HepG2 (cell line): ENCODE results near the gene ARHGAP19. TPM values are rescaled to one million over a fixed set of nuclear protein-coding genes. Genes with fewer than 3 reads are reported as not detected.

ENCODE experiments used
- ATAC-seq: fragments of 200-7000 bp; cut with Tn5 transposase; 3 replicates; pipeline ENCODE4 v1.9.1; 2020; ENCODE audit warnings: mild to moderate bottlenecking, moderate library complexity
- Bru-seq: library from RNA; stranded (reverse); fragments of 400-500 nt; gene quantifications from one replicate; lab custom pipeline; 2021; lab: Mats Ljungman, UMichigan
- BruChase-seq, 2 experiments: library from RNA; stranded (reverse); fragments of 400-500 nt; gene quantifications; one replicate each; lab custom pipeline; 2021; lab: Mats Ljungman, UMichigan
- BruUV-seq: library from RNA; stranded (reverse); fragments of 400-500 nt; replicated peaks from 2 replicates; lab custom pipeline; 2021; lab: Mats Ljungman, UMichigan
- CTCF ChIA-PET: fragments of 300-600 bp; formaldehyde crosslinking; extraction: SDS; loops from one replicate; lab custom pipeline; 2021; ENCODE audit warnings: low total read pairs, inconsistent platforms, low intra/inter-chr PET ratio; lab: Yijun Ruan, JAX
- POLR2A ChIA-PET: fragments of 350-600 bp; sonication (Branson Sonifier 250); formaldehyde crosslinking; loops from one replicate; lab custom pipeline; 2020; ENCODE audit warnings: antibody characterized with exemption, inconsistent platforms; lab: Yijun Ruan, JAX
- DNase-seq: peaks from one replicate; pipeline ENCODE4 v3.0.0-alpha.2; 2015; ENCODE audit warnings: low spot score
- FAIRE-seq: peaks from 3 replicates; lab custom pipeline; 2011; peaks lifted over from hg19 to GRCh38; lab: Jason Lieb, UNC
- H2AFZ ChIP-seq: one replicate; pipeline ENCODE4 v1.6.1; 2011; ENCODE audit warnings: low read length, inconsistent platforms
- H3K27ac ChIP-seq: fragments of 300-600 bp; 3 replicates; pipeline ENCODE4 v1.8.0; 2011; ENCODE audit warnings: mixed run types, mild to moderate bottlenecking, mixed read lengths, low read length, inconsistent platforms; ENCODE audit not compliant: insufficient read depth; ENCODE audit errors: extremely low read length
- H3K27me3 ChIP-seq, 2 experiments: fragments of 200-600 bp in 1 of 2; 2 replicates in 1 of 2; 3 replicates in 1 of 2; pipeline versions ENCODE4 v1.6.0 to v1.8.0; 2011; ENCODE audit warnings: low read length in 2 of 2, mild to moderate bottlenecking in 2 of 2, moderate library complexity in 2 of 2, inconsistent platforms in 1 of 2; ENCODE audit not compliant: insufficient read depth in 2 of 2, control insufficient read depth in 1 of 2
- H3K36me3 ChIP-seq, 2 experiments: fragments of 200-600 bp in 1 of 2; replicated peaks in 1 of 2; 2 replicates in 1 of 2; 3 replicates in 1 of 2; pipeline versions ENCODE4 v1.5.1 to v1.8.0; 2011; ENCODE audit warnings: low read length in 2 of 2, inconsistent platforms in 1 of 2; ENCODE audit not compliant: insufficient read depth in 2 of 2, control insufficient read depth in 1 of 2
- H3K4me1 ChIP-seq: 2 replicates; pipeline ENCODE4 v1.5.1; 2012; ENCODE audit warnings: low read length, inconsistent platforms; ENCODE audit not compliant: insufficient read depth
- H3K4me2 ChIP-seq: 2 replicates; pipeline ENCODE4 v1.6.0; 2011; ENCODE audit warnings: low read depth, low read length, inconsistent platforms
- H3K4me3 ChIP-seq, 3 experiments: fragments of 200-600 bp in 1 of 3; sonication (generic), shearing (Covaris generic) in 1 of 3; replicated peaks in 1 of 3; 2 replicates each; pipeline ENCODE4 v1.5.1; 2011 to 2016; ENCODE audit warnings: low read length in 3 of 3, inconsistent platforms in 2 of 3, low read depth in 2 of 3, mild to moderate bottlenecking in 2 of 3, control low read depth in 1 of 3, mixed read lengths in 1 of 3; ENCODE audit not compliant: insufficient read depth in 1 of 3
- H3K79me2 ChIP-seq: one replicate; pipeline ENCODE4 v1.6.1; 2011; ENCODE audit warnings: low read length, inconsistent platforms; ENCODE audit not compliant: insufficient read depth
- H3K9ac ChIP-seq: 2 replicates; pipeline ENCODE4 v1.6.0; 2011; ENCODE audit warnings: mild to moderate bottlenecking, low read depth, low read length, inconsistent platforms; ENCODE audit not compliant: insufficient read depth
- H3K9me3 ChIP-seq: 2 replicates; pipeline ENCODE4 v1.5.1; 2012; ENCODE audit warnings: mild to moderate bottlenecking, low read length
- H4K20me1 ChIP-seq: 2 replicates; pipeline ENCODE4 v1.6.0; 2011; ENCODE audit warnings: inconsistent platforms, mild to moderate bottlenecking, low read length, moderate library complexity; ENCODE audit not compliant: insufficient read depth
- CENPT ChIP-seq: sonication (generic); formaldehyde crosslinking; IDR thresholded peaks from 2 replicates; pipeline ENCODE4 v1.8.0; 2022; ENCODE audit warnings: low read depth, mild to moderate bottlenecking, moderate library complexity, missing genetic modification reagents
- IKZF4 ChIP-seq: sonication (generic); formaldehyde crosslinking; IDR thresholded peaks from 2 replicates; pipeline ENCODE4 v1.5.1; 2020; ENCODE audit warnings: borderline replicate concordance, mild to moderate bottlenecking, low read depth, missing genetic modification reagents; ENCODE audit errors: not compliant biosample characterization
- ZNF256 ChIP-seq: sonication (generic); formaldehyde crosslinking; conservative IDR thresholded peaks from 2 replicates; pipeline ENCODE4 v1.4.0; 2020; ENCODE audit warnings: missing genetic modification reagents
- ZNF382 ChIP-seq: sonication (generic); formaldehyde crosslinking; IDR thresholded peaks from 2 replicates; pipeline ENCODE4 v1.5.0; 2020; ENCODE audit warnings: missing genetic modification reagents, mild to moderate bottlenecking, borderline replicate concordance
- WGBS: methylation state at CpG from one replicate; pipeline ENCODE4 v1.1.6; 2017; ENCODE audit warnings: low lambda C conversion rate; 5-methylcytosine and 5-hydroxymethylcytosine counted together
- in situ Hi-C: cut with HindIII; loops from 2 replicates; pipeline ENCODE4 v1.10.0; 2017; ENCODE audit warnings: low pct_unique_long_range_greater_than_20kb; ENCODE audit not compliant: extremely low pct_ligation_motif_present
- intact Hi-C: fragments of 100-400 bp; cut with micrococcal nuclease; formaldehyde crosslinking; loops from one replicate; pipeline ENCODE4 v1.10.0; 2022; ENCODE audit not compliant: unreplicated experiment
- long read RNA-seq, 2 experiments: library from RNA in 1 of 2; library from polyadenylated mRNA in 1 of 2; stranded (forward) in 1 of 2; unstranded in 1 of 2; transcript quantifications; one replicate each; pipeline ENCODE4 v2.0.0, GENCODE V29; 2019 to 2022
- polyA minus RNA-seq, 3 experiments: library from RNA; depleted of rRNA, polyadenylated mRNA; stranded (reverse); fragments of >200 nt; gene quantifications; 2 replicates each; pipeline ENCODE4 v1.2.3, GENCODE V29; 2011; ENCODE audit warnings: low replicate concordance in 1 of 3
- polyA plus RNA-seq, 8 experiments: library from polyadenylated mRNA; depleted of rRNA in 3 of 8; stranded (reverse) in 7 of 8; unstranded in 1 of 8; fragments of >200 nt; fragmentation: Illumina TruSeq in 4 of 8; extraction: Trizol in 4 of 8; gene quantifications; 2 replicates each; pipeline versions ENCODE4 v1.2.1 to v1.2.3, GENCODE V29; 2011 to 2016; ENCODE audit warnings: low read depth in 4 of 8, missing spikeins in 1 of 8, mixed read lengths in 1 of 8; ENCODE audit not compliant: insufficient read depth in 1 of 8
- total RNA-seq, 5 experiments: library from RNA; depleted of rRNA; stranded (reverse); fragments of >200 nt; fragmentation: Illumina TruSeq; extraction: Trizol; gene quantifications; 2 replicates each; pipeline ENCODE4 v1.2.3, GENCODE V29; 2016; ENCODE audit warnings: low read depth in 1 of 5
- TF ChIP-seq, protein P1 (sequence below): sonication (generic); formaldehyde crosslinking; IDR thresholded peaks from 2 replicates; pipeline ENCODE4 v1.5.0; 2020; ENCODE audit warnings: mild to moderate bottlenecking, missing genetic modification reagents
- TF ChIP-seq, protein P2 (sequence below): sonication (generic); formaldehyde crosslinking; IDR thresholded peaks from 2 replicates; pipeline ENCODE4; 2020; ENCODE audit warnings: missing genetic modification reagents, mild to moderate bottlenecking, borderline replicate concordance
- TF ChIP-seq, protein P3 (sequence below): sonication (generic); formaldehyde crosslinking; IDR thresholded peaks from 2 replicates; pipeline ENCODE4 v1.4.0; 2020; ENCODE audit warnings: missing genetic modification reagents

The ARHGAP19 gene, protein sequence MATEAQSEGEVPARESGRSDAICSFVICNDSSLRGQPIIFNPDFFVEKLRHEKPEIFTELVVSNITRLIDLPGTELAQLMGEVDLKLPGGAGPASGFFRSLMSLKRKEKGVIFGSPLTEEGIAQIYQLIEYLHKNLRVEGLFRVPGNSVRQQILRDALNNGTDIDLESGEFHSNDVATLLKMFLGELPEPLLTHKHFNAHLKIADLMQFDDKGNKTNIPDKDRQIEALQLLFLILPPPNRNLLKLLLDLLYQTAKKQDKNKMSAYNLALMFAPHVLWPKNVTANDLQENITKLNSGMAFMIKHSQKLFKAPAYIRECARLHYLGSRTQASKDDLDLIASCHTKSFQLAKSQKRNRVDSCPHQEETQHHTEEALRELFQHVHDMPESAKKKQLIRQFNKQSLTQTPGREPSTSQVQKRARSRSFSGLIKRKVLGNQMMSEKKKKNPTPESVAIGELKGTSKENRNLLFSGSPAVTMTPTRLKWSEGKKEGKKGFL
- total RNA-seq (2016; rRNA removed; fragmentation: Illumina TruSeq; extraction: Trizol) (10.0 and 15.6 TPM in 2 replicates), polyA plus RNA-seq (2011; rRNA removed) (4.3 and 7.6 TPM in 2 replicates), polyA minus RNA-seq (2011; rRNA and poly(A)+ RNA removed; ENCODE audit: low replicate concordance) (4.6 and 10.2 TPM in 2 replicates), Bru-seq, nascent RNA (percentile 57 among the genes with signal in this experiment), BruChase-seq, experiment 1, labeled RNA remaining after a 6-hour chase (percentile 91 among the genes with signal in this experiment), BruChase-seq, experiment 2, labeled RNA remaining after a 2-hour chase (percentile 86 among the genes with signal in this experiment)
- total RNA-seq (2016; cell fraction: cytosol; rRNA removed; fragmentation: Illumina TruSeq; extraction: Trizol; ENCODE audit: low read depth): 2.8 and 5.8 TPM in 2 replicates
- 9.8 and 13.9 TPM in 2 replicates for total RNA-seq (2016; cell fraction: insoluble cytoplasmic fraction; rRNA removed; fragmentation: Illumina TruSeq; extraction: Trizol)
- total RNA-seq (2016; cell fraction: membrane; rRNA removed; fragmentation: Illumina TruSeq; extraction: Trizol): 3.2 and 4.3 TPM in 2 replicates
- 7.9 and 8.8 TPM in 2 replicates for total RNA-seq (2016; cell fraction: nucleus; rRNA removed; fragmentation: Illumina TruSeq; extraction: Trizol)
- polyA plus RNA-seq (2011; cell fraction: cytosol; rRNA removed): 4.0 and 4.3 TPM in 2 replicates
- 5.0 and 5.6 TPM in 2 replicates for polyA plus RNA-seq (2011; cell fraction: nucleus; rRNA removed)
- polyA plus RNA-seq (2012): 3.6 and 5.3 TPM in 2 replicates
- 0.28 and 0.32 TPM in 2 replicates for polyA plus RNA-seq (2016; cell fraction: cytosol; fragmentation: Illumina TruSeq; extraction: Trizol; ENCODE audit: low read depth)
- 9.9 and 10.1 TPM in 2 replicates for polyA plus RNA-seq (2016; cell fraction: insoluble cytoplasmic fraction; fragmentation: Illumina TruSeq; extraction: Trizol; ENCODE audit: low read depth)
- 0.65 and 0.99 TPM in 2 replicates for polyA plus RNA-seq (2016; cell fraction: membrane; fragmentation: Illumina TruSeq; extraction: Trizol; ENCODE audit: low read depth)
- 9.3 and 11.2 TPM in 2 replicates for polyA plus RNA-seq (2016; cell fraction: nucleus; fragmentation: Illumina TruSeq; extraction: Trizol; ENCODE audit: insufficient read depth, low read depth)
- polyA minus RNA-seq (2011; cell fraction: cytosol; rRNA and poly(A)+ RNA removed): 4.4 and 6.0 TPM in 2 replicates
- 6.2 and 6.3 TPM in 2 replicates for polyA minus RNA-seq (2011; cell fraction: nucleus; rRNA and poly(A)+ RNA removed)
- long read RNA-seq, experiment 1: 0 reads
- long read RNA-seq, experiment 2, full-length matches to known transcripts: 1 of 10 reads
- long read RNA-seq, experiment 2, partial matches to known transcripts: 0 of 10 reads
- long read RNA-seq, experiment 2, other reads (novel, unspliced or antisense): 9 of 10 reads

DNA sequence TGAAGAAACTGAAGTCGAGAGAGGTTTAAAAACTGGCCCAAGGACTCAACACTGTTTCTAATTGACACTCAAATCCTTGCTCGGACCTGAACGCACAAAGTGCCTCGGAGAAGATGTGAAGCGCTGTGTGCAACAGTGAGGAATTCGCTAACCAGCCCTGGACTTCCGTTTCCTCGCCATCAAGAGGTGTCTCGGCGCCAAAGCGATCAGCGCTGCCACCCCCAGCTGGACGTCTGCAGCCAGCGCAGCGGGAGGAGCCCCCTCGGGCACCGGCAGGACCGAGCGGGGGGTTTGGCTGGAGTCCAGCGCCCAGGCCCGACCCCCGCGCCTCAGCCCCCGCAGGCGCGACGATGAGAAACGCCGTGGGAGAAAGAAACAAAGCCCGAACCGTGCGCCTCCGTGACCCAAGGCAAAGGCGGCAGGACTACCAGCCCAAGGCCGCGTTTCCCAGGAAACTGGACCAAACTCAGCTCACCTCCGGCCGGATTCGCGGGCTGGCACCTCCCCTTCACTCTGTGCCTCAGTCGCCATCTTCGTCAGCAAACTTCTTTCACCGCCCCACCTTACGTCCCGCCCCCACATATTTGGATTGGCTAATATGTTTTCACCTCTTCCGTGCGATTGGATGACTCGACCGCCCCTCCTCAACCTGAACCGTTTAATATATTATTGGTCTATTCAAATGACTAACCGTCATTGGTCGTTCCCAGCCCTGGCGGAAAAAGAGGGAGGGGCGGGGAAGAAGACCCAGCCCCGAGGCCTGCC lies at the start of gene ARHGAP19:
TSS of gene ARHGAP19 (minus strand) at position 541 of the 765 bp plus-strand sequence. CDS start at position 531, 10 bp downstream.
- Histone ChIP-seq H3K9me3 (no peaks in the 10 kb centered on the region), H3K4me3 (peak within 1 kb of the TSS; percentile 61 to 82 (median 69)), H3K4me1 (peaks cover 30% of the 10 kb centered on the region), H3K27ac (peak within 1 kb of the TSS; percentile 97), H3K79me2 (peaks cover 7% of the 10 kb centered on the region), H2AFZ (peak within 1 kb of the TSS; percentile 78), H3K36me3 (0 out of 5 replicates have a peak, but pooled peaks cover 0 to under 1% of the 10 kb centered on the region in 2 experiments), H3K4me2 (peak within 1 kb of the TSS; percentile 84), H4K20me1 (no peaks in the 10 kb centered on the region), H3K27me3 (no peaks in the 10 kb centered on the region), H3K9ac (peak within 1 kb of the TSS; percentile 89)
- FAIRE-seq (peak; percentile 97), ATAC-seq (peak; percentile 93), DNase-seq (peak; percentile 99)
- WGBS: under 1% methylated on average over 27 of the region's 55 CpGs
- intact Hi-C loops (loop anchor here (1.0 to 5.0 kb wide), 3 partner anchors 37 to 110 kb away; partner anchors contain the start of gene RRP12), in situ Hi-C loops (loop anchor here (5.0 kb wide), 1 partner anchor 40 kb away; the partner anchor contains the start of gene FRAT2)
- ChIA-PET CTCF (interaction anchor here (1.1 kb wide), 1 partner anchor 40 kb away, joined by 5 read pairs; no protein-coding TSS in a partner anchor), POLR2A (interaction anchor here (1.5 to 2.5 kb wide), 5 partner anchors 13 to 109 kb away, joined by 12 to 27 read pairs (median 14); partner anchors contain the start of genes FRAT1, FRAT2 and RRP12)
- TSS peak; percentile 87 for BruUV-seq
- TF ChIP-seq ZNF382 (CRISPR knock-in tag) (no peak), IKZF4 (CRISPR knock-in tag) (peak; percentile 60), ZNF256 (no peak; the same call in 1 of the 2 replicates), CENPT (CRISPR knock-in tag) (no peak)
- TF ChIP-seq, protein P1, sequence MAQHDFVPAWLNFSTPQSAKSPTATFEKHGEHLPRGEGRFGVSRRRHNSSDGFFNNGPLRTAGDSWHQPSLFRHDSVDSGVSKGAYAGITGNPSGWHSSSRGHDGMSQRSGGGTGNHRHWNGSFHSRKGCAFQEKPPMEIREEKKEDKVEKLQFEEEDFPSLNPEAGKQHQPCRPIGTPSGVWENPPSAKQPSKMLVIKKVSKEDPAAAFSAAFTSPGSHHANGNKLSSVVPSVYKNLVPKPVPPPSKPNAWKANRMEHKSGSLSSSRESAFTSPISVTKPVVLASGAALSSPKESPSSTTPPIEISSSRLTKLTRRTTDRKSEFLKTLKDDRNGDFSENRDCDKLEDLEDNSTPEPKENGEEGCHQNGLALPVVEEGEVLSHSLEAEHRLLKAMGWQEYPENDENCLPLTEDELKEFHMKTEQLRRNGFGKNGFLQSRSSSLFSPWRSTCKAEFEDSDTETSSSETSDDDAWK (CRISPR knock-in tag): no peak
- TF ChIP-seq, protein P2, sequence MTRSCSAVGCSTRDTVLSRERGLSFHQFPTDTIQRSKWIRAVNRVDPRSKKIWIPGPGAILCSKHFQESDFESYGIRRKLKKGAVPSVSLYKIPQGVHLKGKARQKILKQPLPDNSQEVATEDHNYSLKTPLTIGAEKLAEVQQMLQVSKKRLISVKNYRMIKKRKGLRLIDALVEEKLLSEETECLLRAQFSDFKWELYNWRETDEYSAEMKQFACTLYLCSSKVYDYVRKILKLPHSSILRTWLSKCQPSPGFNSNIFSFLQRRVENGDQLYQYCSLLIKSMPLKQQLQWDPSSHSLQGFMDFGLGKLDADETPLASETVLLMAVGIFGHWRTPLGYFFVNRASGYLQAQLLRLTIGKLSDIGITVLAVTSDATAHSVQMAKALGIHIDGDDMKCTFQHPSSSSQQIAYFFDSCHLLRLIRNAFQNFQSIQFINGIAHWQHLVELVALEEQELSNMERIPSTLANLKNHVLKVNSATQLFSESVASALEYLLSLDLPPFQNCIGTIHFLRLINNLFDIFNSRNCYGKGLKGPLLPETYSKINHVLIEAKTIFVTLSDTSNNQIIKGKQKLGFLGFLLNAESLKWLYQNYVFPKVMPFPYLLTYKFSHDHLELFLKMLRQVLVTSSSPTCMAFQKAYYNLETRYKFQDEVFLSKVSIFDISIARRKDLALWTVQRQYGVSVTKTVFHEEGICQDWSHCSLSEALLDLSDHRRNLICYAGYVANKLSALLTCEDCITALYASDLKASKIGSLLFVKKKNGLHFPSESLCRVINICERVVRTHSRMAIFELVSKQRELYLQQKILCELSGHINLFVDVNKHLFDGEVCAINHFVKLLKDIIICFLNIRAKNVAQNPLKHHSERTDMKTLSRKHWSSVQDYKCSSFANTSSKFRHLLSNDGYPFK (CRISPR knock-in tag): peak; percentile 95; the same call in 1 of the 2 replicates
- TF ChIP-seq, protein P3, sequence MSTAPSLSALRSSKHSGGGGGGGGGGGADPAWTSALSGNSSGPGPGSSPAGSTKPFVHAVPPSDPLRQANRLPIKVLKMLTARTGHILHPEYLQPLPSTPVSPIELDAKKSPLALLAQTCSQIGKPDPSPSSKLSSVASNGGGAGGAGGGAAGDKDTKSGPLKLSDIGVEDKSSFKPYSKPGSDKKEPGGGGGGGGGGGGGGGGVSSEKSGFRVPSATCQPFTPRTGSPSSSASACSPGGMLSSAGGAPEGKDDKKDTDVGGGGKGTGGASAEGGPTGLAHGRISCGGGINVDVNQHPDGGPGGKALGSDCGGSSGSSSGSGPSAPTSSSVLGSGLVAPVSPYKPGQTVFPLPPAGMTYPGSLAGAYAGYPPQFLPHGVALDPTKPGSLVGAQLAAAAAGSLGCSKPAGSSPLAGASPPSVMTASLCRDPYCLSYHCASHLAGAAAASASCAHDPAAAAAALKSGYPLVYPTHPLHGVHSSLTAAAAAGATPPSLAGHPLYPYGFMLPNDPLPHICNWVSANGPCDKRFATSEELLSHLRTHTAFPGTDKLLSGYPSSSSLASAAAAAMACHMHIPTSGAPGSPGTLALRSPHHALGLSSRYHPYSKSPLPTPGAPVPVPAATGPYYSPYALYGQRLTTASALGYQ (CRISPR knock-in tag): peak; percentile 60; the same call in 1 of the 2 replicates
